ENCODE results near the gene SLC8A3.

DNA sequence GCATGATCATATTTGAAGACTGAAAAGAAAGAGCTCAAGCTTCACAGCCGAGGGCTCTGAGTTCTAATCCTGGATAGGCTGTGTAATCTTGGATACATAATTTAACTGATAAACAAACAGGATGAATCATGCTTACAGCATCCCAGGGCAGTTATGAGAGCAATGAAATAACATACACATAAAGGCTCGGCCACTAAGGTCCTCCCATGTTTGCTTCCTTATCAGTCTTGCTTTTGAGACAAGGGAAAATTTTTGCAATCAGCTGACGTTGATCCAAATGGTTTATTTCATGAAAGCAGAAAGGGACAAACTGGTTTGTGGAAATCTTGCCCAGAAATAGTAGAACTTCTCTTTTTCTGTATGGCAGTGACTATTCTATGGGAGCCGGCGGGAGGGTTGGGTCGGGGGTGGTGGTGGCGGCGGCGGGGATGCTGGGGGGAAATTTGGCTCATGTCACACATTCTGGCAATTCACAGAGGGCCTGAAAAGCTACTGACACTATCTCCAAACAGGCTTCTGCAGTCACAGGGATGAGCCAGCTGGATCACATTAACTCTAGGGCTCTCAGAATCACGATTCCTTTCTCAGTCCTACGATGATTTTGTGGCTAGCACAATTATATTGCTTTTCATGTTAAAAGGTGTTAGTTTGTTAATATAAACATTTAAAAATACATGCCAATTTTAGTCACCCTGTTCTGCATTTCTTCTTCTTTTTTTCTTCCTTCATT lies 124.5 kb downstream of the SLC8A3 start:
- TF ChIP-seq, protein P1, sequence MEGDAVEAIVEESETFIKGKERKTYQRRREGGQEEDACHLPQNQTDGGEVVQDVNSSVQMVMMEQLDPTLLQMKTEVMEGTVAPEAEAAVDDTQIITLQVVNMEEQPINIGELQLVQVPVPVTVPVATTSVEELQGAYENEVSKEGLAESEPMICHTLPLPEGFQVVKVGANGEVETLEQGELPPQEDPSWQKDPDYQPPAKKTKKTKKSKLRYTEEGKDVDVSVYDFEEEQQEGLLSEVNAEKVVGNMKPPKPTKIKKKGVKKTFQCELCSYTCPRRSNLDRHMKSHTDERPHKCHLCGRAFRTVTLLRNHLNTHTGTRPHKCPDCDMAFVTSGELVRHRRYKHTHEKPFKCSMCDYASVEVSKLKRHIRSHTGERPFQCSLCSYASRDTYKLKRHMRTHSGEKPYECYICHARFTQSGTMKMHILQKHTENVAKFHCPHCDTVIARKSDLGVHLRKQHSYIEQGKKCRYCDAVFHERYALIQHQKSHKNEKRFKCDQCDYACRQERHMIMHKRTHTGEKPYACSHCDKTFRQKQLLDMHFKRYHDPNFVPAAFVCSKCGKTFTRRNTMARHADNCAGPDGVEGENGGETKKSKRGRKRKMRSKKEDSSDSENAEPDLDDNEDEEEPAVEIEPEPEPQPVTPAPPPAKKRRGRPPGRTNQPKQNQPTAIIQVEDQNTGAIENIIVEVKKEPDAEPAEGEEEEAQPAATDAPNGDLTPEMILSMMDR (CRISPR knock-in tag; IDR thresholded peaks at IDR 0.05), result no peak
- TF ChIP-seq POLR2A (IDR thresholded peaks at IDR 0.05; ENCODE audit: insufficient read depth in 1 of 2, low read depth in 2 of 2, low read length in 2 of 2), result no peak
- TF ChIP-seq SUZ12 (IDR thresholded peaks at IDR 0.05; ENCODE audit: low read depth, low read length), result no peak
- TF ChIP-seq, protein P2, sequence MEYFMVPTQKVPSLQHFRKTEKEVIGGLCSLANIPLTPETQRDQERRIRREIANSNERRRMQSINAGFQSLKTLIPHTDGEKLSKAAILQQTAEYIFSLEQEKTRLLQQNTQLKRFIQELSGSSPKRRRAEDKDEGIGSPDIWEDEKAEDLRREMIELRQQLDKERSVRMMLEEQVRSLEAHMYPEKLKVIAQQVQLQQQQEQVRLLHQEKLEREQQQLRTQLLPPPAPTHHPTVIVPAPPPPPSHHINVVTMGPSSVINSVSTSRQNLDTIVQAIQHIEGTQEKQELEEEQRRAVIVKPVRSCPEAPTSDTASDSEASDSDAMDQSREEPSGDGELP (IDR thresholded peaks at IDR 0.05; ENCODE audit: borderline replicate concordance, low read depth), result no peak
- TF ChIP-seq PHF20 (CRISPR knock-in tag; IDR thresholded peaks at IDR 0.05), result no peak
- TF ChIP-seq, protein P3, sequence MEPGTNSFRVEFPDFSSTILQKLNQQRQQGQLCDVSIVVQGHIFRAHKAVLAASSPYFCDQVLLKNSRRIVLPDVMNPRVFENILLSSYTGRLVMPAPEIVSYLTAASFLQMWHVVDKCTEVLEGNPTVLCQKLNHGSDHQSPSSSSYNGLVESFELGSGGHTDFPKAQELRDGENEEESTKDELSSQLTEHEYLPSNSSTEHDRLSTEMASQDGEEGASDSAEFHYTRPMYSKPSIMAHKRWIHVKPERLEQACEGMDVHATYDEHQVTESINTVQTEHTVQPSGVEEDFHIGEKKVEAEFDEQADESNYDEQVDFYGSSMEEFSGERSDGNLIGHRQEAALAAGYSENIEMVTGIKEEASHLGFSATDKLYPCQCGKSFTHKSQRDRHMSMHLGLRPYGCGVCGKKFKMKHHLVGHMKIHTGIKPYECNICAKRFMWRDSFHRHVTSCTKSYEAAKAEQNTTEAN (CRISPR knock-in tag; conservative IDR thresholded peaks at IDR 0.05), result no peak
- TF ChIP-seq CERS6 (CRISPR knock-in tag; IDR thresholded peaks at IDR 0.05), result no peak
- TF ChIP-seq KLF16 (CRISPR knock-in tag; IDR thresholded peaks at IDR 0.05), result no peak
- no peak for TF ChIP-seq TARDBP (CRISPR knock-in tag; IDR thresholded peaks at IDR 0.05)
- TF ChIP-seq NR3C1 (CRISPR knock-in tag; IDR thresholded peaks at IDR 0.05), result no peak
- no peak for TF ChIP-seq DR1 (CRISPR knock-in tag; IDR thresholded peaks at IDR 0.05)
- no peak for TF ChIP-seq FOSL1 (CRISPR knock-in tag; IDR thresholded peaks at IDR 0.05; ENCODE audit: borderline replicate concordance)
